Measurements from ENCODE around the gene INAFM2.

- no peak for TF ChIP-seq ATF2 (CRISPR knock-in tag; IDR thresholded peaks at IDR 0.05)
- TF ChIP-seq, protein P1, sequence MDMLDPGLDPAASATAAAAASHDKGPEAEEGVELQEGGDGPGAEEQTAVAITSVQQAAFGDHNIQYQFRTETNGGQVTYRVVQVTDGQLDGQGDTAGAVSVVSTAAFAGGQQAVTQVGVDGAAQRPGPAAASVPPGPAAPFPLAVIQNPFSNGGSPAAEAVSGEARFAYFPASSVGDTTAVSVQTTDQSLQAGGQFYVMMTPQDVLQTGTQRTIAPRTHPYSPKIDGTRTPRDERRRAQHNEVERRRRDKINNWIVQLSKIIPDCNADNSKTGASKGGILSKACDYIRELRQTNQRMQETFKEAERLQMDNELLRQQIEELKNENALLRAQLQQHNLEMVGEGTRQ (CRISPR knock-in tag; IDR thresholded peaks at IDR 0.05): no peak
- no peak for TF ChIP-seq FOXJ2 (tag; IDR thresholded peaks at IDR 0.05)
- TF ChIP-seq TAF1 (IDR thresholded peaks at IDR 0.05; ENCODE audit: control insufficient read depth, extremely low read depth, insufficient read depth, low read length, severe bottlenecking): no peak
Observed at GRCh38 chr15:40335938-40336743, 12.6 kb downstream of the INAFM2 start.

Data from K562 (cell line).